OCI-LY7 (cell line): ENCODE data around the gene ARVCF.

Experiments
- CTCF ChIP-seq: fragments of 200-600 bp; sonication (generic); conservative IDR thresholded peaks from 2 replicates; pipeline ENCODE4 v1.5.1; 2014; ENCODE audit warnings: mild to moderate bottlenecking, antibody characterized with exemption, low read length, moderate library complexity, mixed read lengths
- EZH2phosphoT487 ChIP-seq: fragments of 200-600 bp; sonication (generic); IDR thresholded peaks from 2 replicates; pipeline ENCODE4 v1.6.1; 2018; ENCODE audit warnings: low read depth, borderline replicate concordance, mild to moderate bottlenecking, mixed run types, antibody characterized with exemption, low read length, moderate library complexity, mixed read lengths

GRCh38 chr22:20064140-20064480, 47.5 kb upstream of the ARVCF start:
- TF ChIP-seq CTCF (no peak), EZH2phosphoT487 (no peak)
